SK-N-SH (cell line): ENCODE measurements around the gene NARS2. TPM values are rescaled to one million over a fixed set of nuclear protein-coding genes. Genes with fewer than 3 reads are reported as not detected.

Experiments
- CTCF ChIA-PET: fragments of 300-600, 350-600 bp; formaldehyde crosslinking; extraction: SDS; loops from one replicate; lab custom pipeline; 2021; lab: Yijun Ruan, JAX
- POLR2A ChIA-PET: fragments of 350-600 bp; sonication (Branson Sonifier 250); formaldehyde crosslinking; extraction: SDS; loops from one replicate; lab custom pipeline; 2020; ENCODE audit warnings: antibody characterized with exemption, inconsistent platforms; lab: Yijun Ruan, JAX
- DNase-seq: peaks from one replicate; pipeline ENCODE4 v3.0.0; 2012
- H2AFZ ChIP-seq: fragments of 200-600 bp; sonication (generic); 2 replicates; pipeline ENCODE4 v1.8.1; 2016; ENCODE audit warnings: antibody characterized with exemption, mild to moderate bottlenecking, low read depth
- H3F3A ChIP-seq: fragments of 200-600 bp; sonication (generic); replicated peaks from 2 replicates; pipeline ENCODE3; 2016; ENCODE audit warnings: antibody characterized with exemption, mild to moderate bottlenecking; ENCODE audit not compliant: insufficient read depth
- H3K27ac ChIP-seq, 2 experiments: fragments of 200-500 bp in 1 of 2; fragments of 200-600 bp in 1 of 2; sonication (Bioruptor generic) in 1 of 2; sonication (generic), shearing (Covaris generic) in 1 of 2; 2 replicates each; pipeline versions ENCODE4 v1.5.1 to v1.6.1; 2014 to 2016; ENCODE audit warnings: low read depth in 2 of 2, inconsistent platforms in 1 of 2, low read length in 1 of 2, mild to moderate bottlenecking in 1 of 2, mixed read lengths in 1 of 2
- H3K27me3 ChIP-seq: fragments of 200-600 bp; sonication (generic), shearing (Covaris generic); 2 replicates; pipeline ENCODE4 v1.6.1; 2016; ENCODE audit warnings: mixed run types; ENCODE audit not compliant: insufficient read depth
- H3K36me3 ChIP-seq, 2 experiments: fragments of 200-500 bp in 1 of 2; fragments of 200-600 bp in 1 of 2; sonication (Bioruptor generic) in 1 of 2; sonication (generic) in 1 of 2; replicated peaks in 1 of 2; 2 replicates each; pipeline versions ENCODE3 to v1.5.1; 2014 to 2016; ENCODE audit warnings: low read length in 1 of 2, mild to moderate bottlenecking in 1 of 2; ENCODE audit not compliant: insufficient read depth in 2 of 2, control insufficient read depth in 1 of 2
- H3K4me1 ChIP-seq, 2 experiments: fragments of 200-500 bp in 1 of 2; fragments of 200-600 bp in 1 of 2; sonication (Bioruptor generic) in 1 of 2; sonication (generic), shearing (Covaris generic) in 1 of 2; 2 replicates each; pipeline versions ENCODE4 v1.5.1 to v1.6.1; 2014 to 2016; ENCODE audit warnings: low read depth in 1 of 2, low read length in 1 of 2, mixed run types in 1 of 2; ENCODE audit not compliant: insufficient read depth in 2 of 2, control insufficient read depth in 1 of 2
- H3K4me2 ChIP-seq: fragments of 200-600 bp; sonication (generic), shearing (Covaris generic); 2 replicates; pipeline ENCODE4 v1.6.1; 2017; ENCODE audit warnings: mixed run types
- H3K4me3 ChIP-seq, 2 experiments: fragments of 200-500 bp in 1 of 2; fragments of 200-600 bp in 1 of 2; sonication (Bioruptor generic) in 1 of 2; sonication (generic), shearing (Covaris generic) in 1 of 2; 2 replicates each; pipeline versions ENCODE4 v1.5.1 to v1.8.1; 2014 to 2016; ENCODE audit warnings: low read depth in 2 of 2, inconsistent platforms in 1 of 2, low read length in 1 of 2, mild to moderate bottlenecking in 1 of 2, mixed read lengths in 1 of 2, moderate library complexity in 1 of 2
- H3K79me2 ChIP-seq: fragments of 200-600 bp; sonication (generic); 2 replicates; pipeline ENCODE4 v1.8.1; 2017; ENCODE audit warnings: mild to moderate bottlenecking; ENCODE audit not compliant: insufficient read depth
- H3K9ac ChIP-seq: fragments of 200-600 bp; sonication (generic); 2 replicates; pipeline ENCODE4 v1.6.1; 2017; ENCODE audit warnings: mixed run types
- H3K9me2 ChIP-seq: fragments of 200-600 bp; sonication (generic); 2 replicates; pipeline ENCODE4 v1.6.1; 2017; ENCODE audit warnings: mixed run types
- H3K9me3 ChIP-seq: fragments of 200-600 bp; sonication (generic); 2 replicates; pipeline ENCODE4 v1.6.1; 2017; ENCODE audit warnings: mixed run types, mild to moderate bottlenecking, moderate library complexity
- H4K20me1 ChIP-seq: fragments of 200-600 bp; sonication (generic); 2 replicates; pipeline ENCODE4 v1.6.1; 2017; ENCODE audit warnings: mild to moderate bottlenecking, mixed run types; ENCODE audit not compliant: insufficient read depth
- CTCF ChIP-seq: fragments of 200-600 bp; sonication (generic); IDR thresholded peaks from 2 replicates; pipeline ENCODE4 v1.6.1; 2017; ENCODE audit warnings: antibody characterized with exemption, mild to moderate bottlenecking, moderate library complexity
- ELF1 ChIP-seq: IDR thresholded peaks from 2 replicates; pipeline ENCODE4 v1.4.0; 2012
- EZH2phosphoT487 ChIP-seq: fragments of 200-600 bp; sonication (generic); IDR thresholded peaks from 2 replicates; pipeline ENCODE4 v1.6.1; 2017; ENCODE audit warnings: low read depth, mixed run types, mild to moderate bottlenecking, antibody characterized with exemption, moderate library complexity, borderline replicate concordance
- JUND ChIP-seq: IDR thresholded peaks from 2 replicates; pipeline ENCODE4 v1.4.0; 2012
- MEF2A ChIP-seq: IDR thresholded peaks from 2 replicates; pipeline ENCODE4 v1.4.0; 2012; ENCODE audit warnings: low read depth, borderline replicate concordance
- MXI1 ChIP-seq: IDR thresholded peaks from 2 replicates; pipeline ENCODE4 v1.6.1; 2012; ENCODE audit warnings: mild to moderate bottlenecking, low read depth, low read length, improper control_type of control experiment
- NRF1 ChIP-seq: IDR thresholded peaks from 2 replicates; pipeline ENCODE4 v1.6.1; 2012; ENCODE audit warnings: low read depth, mild to moderate bottlenecking, low read length
- POLR2AphosphoS5 ChIP-seq: IDR thresholded peaks from 2 replicates; pipeline ENCODE4 v1.6.1; 2012; ENCODE audit warnings: low read depth, low read length
- RFX5 ChIP-seq: IDR thresholded peaks from 2 replicates; pipeline ENCODE4 v1.6.1; 2012; ENCODE audit warnings: mild to moderate bottlenecking, improper control_type of control experiment, low read length
- RXRA ChIP-seq: IDR thresholded peaks from 2 replicates; pipeline ENCODE4 v1.4.0; 2012; ENCODE audit warnings: low read depth, mild to moderate bottlenecking, borderline replicate concordance
- SIN3A ChIP-seq: IDR thresholded peaks from 2 replicates; pipeline ENCODE4 v1.6.1; 2012; ENCODE audit warnings: low read depth, mild to moderate bottlenecking, low read length, moderate library complexity, borderline replicate concordance
- SMC3 ChIP-seq: IDR thresholded peaks from 2 replicates; pipeline ENCODE4 v1.6.1; 2012; ENCODE audit warnings: low read depth, low read length, improper control_type of control experiment
- TAF1 ChIP-seq: IDR thresholded peaks from 2 replicates; pipeline ENCODE4 v1.6.1; 2012; ENCODE audit warnings: low read depth, mild to moderate bottlenecking, low read length, moderate library complexity, borderline replicate concordance
- USF1 ChIP-seq: IDR thresholded peaks from 2 replicates; pipeline ENCODE4 v1.4.0; 2012; ENCODE audit warnings: low read depth, borderline replicate concordance
- YY1 ChIP-seq: IDR thresholded peaks from 2 replicates; pipeline ENCODE4 v1.4.0; 2012; ENCODE audit warnings: low read depth, mild to moderate bottlenecking
- WGBS: methylation state at CpG from one replicate; pipeline ENCODE4 v1.1.6; 2017; ENCODE audit warnings: low lambda C conversion rate; 5-methylcytosine and 5-hydroxymethylcytosine counted together
- polyA plus RNA-seq, 3 experiments: library from polyadenylated mRNA; depleted of rRNA; stranded (reverse); fragments of >200 nt; gene quantifications; 2 replicates each; pipeline ENCODE4 v1.2.3, GENCODE V29; 2012
- TF ChIP-seq, protein P1 (sequence below): IDR thresholded peaks from 2 replicates; pipeline ENCODE4; 2012
- TF ChIP-seq, protein P2 (sequence below): fragments of 150-350 bp; IDR thresholded peaks from 2 replicates; pipeline ENCODE4 v1.6.1; 2016; ENCODE audit warnings: mild to moderate bottlenecking, low read depth, low read length

The NARS2 gene
- polyA plus RNA-seq, 1 of the 3 experiments (the other 2 are of a cell fraction), result 8.9 TPM

GRCh38 chr11:78489184-78489583 is 85.5 kb downstream of the NARS2 start:
- ChIA-PET POLR2A (no interaction called here), CTCF (no interaction called here)
- no peak for DNase-seq
- H3K36me3 ChIP-seq, result peaks cover 6 to 15% of the 10 kb centered on the region in 2 experiments
- no peak for TF ChIP-seq RXRA
- TF ChIP-seq EZH2phosphoT487, result no peak
- no peak for TF ChIP-seq USF1
- TF ChIP-seq, protein P1, sequence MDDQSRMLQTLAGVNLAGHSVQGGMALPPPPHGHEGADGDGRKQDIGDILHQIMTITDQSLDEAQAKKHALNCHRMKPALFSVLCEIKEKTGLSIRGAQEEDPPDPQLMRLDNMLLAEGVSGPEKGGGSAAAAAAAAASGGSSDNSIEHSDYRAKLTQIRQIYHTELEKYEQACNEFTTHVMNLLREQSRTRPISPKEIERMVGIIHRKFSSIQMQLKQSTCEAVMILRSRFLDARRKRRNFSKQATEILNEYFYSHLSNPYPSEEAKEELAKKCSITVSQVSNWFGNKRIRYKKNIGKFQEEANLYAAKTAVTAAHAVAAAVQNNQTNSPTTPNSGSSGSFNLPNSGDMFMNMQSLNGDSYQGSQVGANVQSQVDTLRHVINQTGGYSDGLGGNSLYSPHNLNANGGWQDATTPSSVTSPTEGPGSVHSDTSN, result no peak
- TF ChIP-seq, protein P2, sequence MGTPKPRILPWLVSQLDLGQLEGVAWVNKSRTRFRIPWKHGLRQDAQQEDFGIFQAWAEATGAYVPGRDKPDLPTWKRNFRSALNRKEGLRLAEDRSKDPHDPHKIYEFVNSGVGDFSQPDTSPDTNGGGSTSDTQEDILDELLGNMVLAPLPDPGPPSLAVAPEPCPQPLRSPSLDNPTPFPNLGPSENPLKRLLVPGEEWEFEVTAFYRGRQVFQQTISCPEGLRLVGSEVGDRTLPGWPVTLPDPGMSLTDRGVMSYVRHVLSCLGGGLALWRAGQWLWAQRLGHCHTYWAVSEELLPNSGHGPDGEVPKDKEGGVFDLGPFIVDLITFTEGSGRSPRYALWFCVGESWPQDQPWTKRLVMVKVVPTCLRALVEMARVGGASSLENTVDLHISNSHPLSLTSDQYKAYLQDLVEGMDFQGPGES, result no peak
- no peak for TF ChIP-seq SMC3
- no peak for TF ChIP-seq NRF1
- TF ChIP-seq RFX5, result no peak
- TF ChIP-seq JUND, result no peak
- TF ChIP-seq CTCF, result no peak
- TF ChIP-seq TAF1, result no peak
- TF ChIP-seq MEF2A, result no peak
- TF ChIP-seq MXI1, result no peak
- H3K79me2 ChIP-seq, result no peaks in the 10 kb centered on the region
- H3K9ac ChIP-seq, result no peak overlapping the region
- no peaks in the 10 kb centered on the region for H4K20me1 ChIP-seq
- H3K4me1 ChIP-seq, result no peaks in the 10 kb centered on the region
- no peaks in the 10 kb centered on the region for H3F3A ChIP-seq
- H2AFZ ChIP-seq, result no peak overlapping the region
- H3K27me3 ChIP-seq, result no peaks in the 10 kb centered on the region
- no peak overlapping the region for H3K27ac ChIP-seq
- no peaks in the 10 kb centered on the region for H3K9me3 ChIP-seq
- no peak overlapping the region for H3K4me3 ChIP-seq
- no peaks in the 10 kb centered on the region for H3K9me2 ChIP-seq
- H3K4me2 ChIP-seq, result no peak overlapping the region

DNA sequence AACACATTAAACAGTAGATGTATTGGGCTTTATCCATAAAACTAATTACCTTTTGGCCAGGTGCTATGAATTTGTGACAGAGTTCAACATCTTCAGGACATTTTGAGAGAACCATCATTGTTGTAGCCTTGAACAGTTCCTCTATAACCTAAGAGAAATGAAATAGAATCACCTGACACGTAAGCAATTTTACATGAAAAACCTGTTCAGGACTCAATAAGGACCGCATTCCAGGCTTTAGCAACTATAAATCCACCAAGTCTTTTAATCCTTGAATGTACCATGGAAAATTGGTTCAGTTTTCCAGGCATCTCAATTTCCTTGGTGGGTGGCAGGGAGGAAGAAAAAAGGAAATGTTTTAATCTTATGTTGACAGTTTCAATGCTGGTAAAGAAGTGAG is 96.1 kb downstream of the NARS2 start:
- no peaks in the 10 kb centered on the region for H4K20me1 ChIP-seq
- no peaks in the 10 kb centered on the region for H3K9me3 ChIP-seq
- CTCF ChIA-PET, result no interaction called here
- H3K4me1 ChIP-seq, result no peaks in the 10 kb centered on the region
- H3K9ac ChIP-seq, result no peak overlapping the region
- no peak overlapping the region for H2AFZ ChIP-seq
- H3K4me2 ChIP-seq, result no peak overlapping the region
- no peaks in the 10 kb centered on the region for H3K79me2 ChIP-seq
- POLR2A ChIA-PET, result no interaction called here
- H3K36me3 ChIP-seq, result peaks cover 4 to 10% of the 10 kb centered on the region in 2 experiments
- no peak overlapping the region for H3K27ac ChIP-seq
- TF ChIP-seq YY1 (no peak), SIN3A (no peak), ELF1 (no peak), POLR2AphosphoS5 (no peak), RFX5 (no peak)
- no peaks in the 10 kb centered on the region for H3F3A ChIP-seq
- DNase-seq, result no peak
- no peaks in the 10 kb centered on the region for H3K27me3 ChIP-seq
- WGBS, result 99% methylated on average over 2 of the region's 2 CpGs
- no peak overlapping the region for H3K4me3 ChIP-seq
- no peaks in the 10 kb centered on the region for H3K9me2 ChIP-seq
